Peyer's patch (tissue), 4 donors: ENCODE data around the gene RAP1A. TPM values are rescaled to one million over a fixed set of nuclear protein-coding genes. Genes with fewer than 3 reads are reported as not detected.
"Not testable (repeated sequence)": the region's sequence is repeated elsewhere in the genome, so short reads cannot be mapped to it uniquely, and the experiment has no call there.

ENCODE experiments used
- DNase-seq, 3 donors: peaks; one replicate each; pipeline ENCODE4 v3.0.0-alpha.2; 2017 to 2019
- H3K27ac ChIP-seq, 4 donors: fragments of 200-600 bp; sonication (generic); one replicate each; pipeline ENCODE4 v1.5.1; 2016 to 2019
- H3K27me3 ChIP-seq, 2 donors: fragments of 200-600 bp; sonication (generic); one replicate each; pipeline ENCODE4 v1.5.1; 2019
- H3K36me3 ChIP-seq, 3 donors: fragments of 200-600 bp; sonication (generic); one replicate each; pipeline ENCODE4 v1.5.1; 2016 to 2019
- H3K4me1 ChIP-seq, 4 donors: fragments of 200-600 bp; sonication (generic); one replicate each; pipeline ENCODE4 v1.5.1; 2016 to 2019
- H3K4me3 ChIP-seq, 4 donors: fragments of 200-600 bp; sonication (generic); 1 replicate in 3 of 4; 2 replicates in 1 of 4; pipeline ENCODE4 v1.5.1; 2016 to 2019; ENCODE audit warnings: mild to moderate bottlenecking in 1 of 4
- H3K9me3 ChIP-seq, 4 donors: fragments of 200-600 bp; sonication (generic); one replicate each; pipeline ENCODE4 v1.5.1; 2016 to 2019; ENCODE audit warnings: mild to moderate bottlenecking in 1 of 4
- POLR2A ChIP-seq, 2 donors: fragments of 450-650 bp; IDR thresholded peaks; one replicate each; pipeline ENCODE4 v1.5.1; 2017; ENCODE audit warnings: antibody characterized with exemption in 2 of 2, mild to moderate bottlenecking in 2 of 2, moderate library complexity in 2 of 2
- total RNA-seq, 4 donors: library from RNA; depleted of rRNA; stranded (reverse); fragments of >200 nt; gene quantifications; one replicate each; pipeline ENCODE4 v1.1.0, GENCODE V29; 2016
- TF ChIP-seq, protein P1 (sequence below), 6 experiments: fragments of 450-650 bp in 4 of 6; fragments of 200-600 bp in 2 of 6; sonication (generic) in 1 of 6; IDR thresholded peaks; one replicate each; pipeline ENCODE4 v1.5.1; 2017 to 2019; ENCODE audit warnings: antibody characterized with exemption in 6 of 6, mild to moderate bottlenecking in 3 of 6, moderate library complexity in 1 of 6

The RAP1A gene
- total RNA-seq, 4 donors from 2014 or later, result 16.5 to 66.0 (median 46.2) TPM

DNA sequence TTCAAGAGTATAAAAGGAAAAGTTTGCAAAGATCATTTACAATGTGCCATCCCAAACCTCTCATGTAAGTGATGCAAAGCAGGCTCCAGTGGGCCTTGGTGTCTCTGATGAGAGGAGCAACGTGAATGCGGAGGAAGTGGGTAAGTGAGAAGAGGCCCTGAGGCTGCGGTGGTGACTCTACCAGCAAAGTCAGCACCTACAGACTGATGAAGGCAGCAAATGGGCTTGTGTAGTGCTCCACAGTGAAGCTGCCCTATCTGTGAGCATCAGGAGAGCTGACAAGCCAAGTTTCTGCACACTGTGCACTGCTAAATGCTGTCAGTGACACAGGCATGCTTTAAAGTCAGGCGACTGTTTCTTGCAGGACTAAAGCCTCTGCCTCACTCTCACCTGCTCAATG is 15.6 kb upstream of the RAP1A start:
- Histone ChIP-seq H3K9me3 (no peaks in the 10 kb centered on the region), H3K27me3 (no peaks in the 10 kb centered on the region), H3K4me3 (no peak overlapping the region), H3K36me3 (no peaks in the 10 kb centered on the region), H3K4me1 (peaks cover 0 to 26% (median 14%) of the 10 kb centered on the region in 4 donors), H3K27ac (peak overlapping the region in 2 of 4 donors; percentile 9 to 57)
- TF ChIP-seq POLR2A (IDR thresholded peaks at IDR 0.05), result no peak
- TF ChIP-seq, protein P1, sequence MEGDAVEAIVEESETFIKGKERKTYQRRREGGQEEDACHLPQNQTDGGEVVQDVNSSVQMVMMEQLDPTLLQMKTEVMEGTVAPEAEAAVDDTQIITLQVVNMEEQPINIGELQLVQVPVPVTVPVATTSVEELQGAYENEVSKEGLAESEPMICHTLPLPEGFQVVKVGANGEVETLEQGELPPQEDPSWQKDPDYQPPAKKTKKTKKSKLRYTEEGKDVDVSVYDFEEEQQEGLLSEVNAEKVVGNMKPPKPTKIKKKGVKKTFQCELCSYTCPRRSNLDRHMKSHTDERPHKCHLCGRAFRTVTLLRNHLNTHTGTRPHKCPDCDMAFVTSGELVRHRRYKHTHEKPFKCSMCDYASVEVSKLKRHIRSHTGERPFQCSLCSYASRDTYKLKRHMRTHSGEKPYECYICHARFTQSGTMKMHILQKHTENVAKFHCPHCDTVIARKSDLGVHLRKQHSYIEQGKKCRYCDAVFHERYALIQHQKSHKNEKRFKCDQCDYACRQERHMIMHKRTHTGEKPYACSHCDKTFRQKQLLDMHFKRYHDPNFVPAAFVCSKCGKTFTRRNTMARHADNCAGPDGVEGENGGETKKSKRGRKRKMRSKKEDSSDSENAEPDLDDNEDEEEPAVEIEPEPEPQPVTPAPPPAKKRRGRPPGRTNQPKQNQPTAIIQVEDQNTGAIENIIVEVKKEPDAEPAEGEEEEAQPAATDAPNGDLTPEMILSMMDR (IDR thresholded peaks at IDR 0.05), result no peak
- DNase-seq, result peak in 2 of 3 donors; percentile 86 to 90

DNA sequence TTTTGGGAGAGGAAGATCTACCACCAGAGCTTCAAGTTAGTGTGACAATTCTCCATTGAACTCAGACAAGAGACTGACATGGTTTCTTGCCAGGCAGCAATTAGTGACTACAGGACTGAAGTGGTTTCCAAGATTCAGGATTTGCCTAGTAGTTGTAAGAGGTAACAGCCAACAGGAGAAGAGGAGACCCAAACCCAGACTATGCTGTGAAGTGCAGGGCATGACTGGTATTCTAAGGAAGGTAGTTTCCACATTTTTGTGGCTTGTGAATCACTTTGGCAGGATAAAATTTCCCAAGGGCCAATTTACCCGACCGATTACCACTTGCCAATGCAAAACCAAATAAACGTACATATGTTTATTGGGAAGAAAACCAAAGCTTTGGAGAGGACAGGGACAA is 14.7 kb upstream of the RAP1A start:
- Histone ChIP-seq H3K9me3 (no peaks in the 10 kb centered on the region), H3K36me3 (no peaks in the 10 kb centered on the region), H3K27me3 (no peaks in the 10 kb centered on the region), H3K4me1 (peaks cover 0 to 26% (median 14%) of the 10 kb centered on the region in 4 donors), H3K4me3 (no peak overlapping the region), H3K27ac (peak overlapping the region in 2 of 4 donors; percentile 9 to 57)
- TF ChIP-seq, protein P1 (IDR thresholded peaks at IDR 0.05), result no peak
- no peak for TF ChIP-seq POLR2A (IDR thresholded peaks at IDR 0.05)
- DNase-seq, result no peak

DNA sequence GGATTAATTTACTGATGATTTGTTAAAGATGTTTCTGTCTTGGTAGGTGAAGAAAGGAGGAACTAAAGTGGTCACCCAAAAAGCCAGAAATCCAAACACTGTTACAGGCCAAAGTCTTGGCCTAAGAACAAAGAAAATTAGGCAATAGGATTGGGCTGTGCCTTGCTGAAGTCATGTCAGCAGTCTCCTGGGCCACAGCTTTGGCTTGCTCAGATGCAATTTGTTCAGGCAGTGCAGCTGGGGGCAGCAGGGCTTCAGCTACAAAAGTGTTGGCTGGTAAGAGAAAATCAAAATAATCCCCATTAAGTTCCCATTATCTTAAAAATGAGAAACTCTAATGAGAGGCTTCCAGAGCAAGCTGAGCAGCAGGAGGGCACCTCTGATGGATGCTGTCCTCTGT is 14.0 kb upstream of the RAP1A start:
- no peak overlapping the region for H3K4me3 ChIP-seq
- no peaks in the 10 kb centered on the region for H3K27me3 ChIP-seq
- peaks cover 0 to 26% (median 12%) of the 10 kb centered on the region in 4 donors for H3K4me1 ChIP-seq
- TF ChIP-seq POLR2A (IDR thresholded peaks at IDR 0.05), result no peak
- TF ChIP-seq, protein P1 (IDR thresholded peaks at IDR 0.05), result no peak
- H3K36me3 ChIP-seq, result no peaks in the 10 kb centered on the region
- no peak overlapping the region for H3K27ac ChIP-seq
- DNase-seq, result no peak
- no peaks in the 10 kb centered on the region for H3K9me3 ChIP-seq

DNA sequence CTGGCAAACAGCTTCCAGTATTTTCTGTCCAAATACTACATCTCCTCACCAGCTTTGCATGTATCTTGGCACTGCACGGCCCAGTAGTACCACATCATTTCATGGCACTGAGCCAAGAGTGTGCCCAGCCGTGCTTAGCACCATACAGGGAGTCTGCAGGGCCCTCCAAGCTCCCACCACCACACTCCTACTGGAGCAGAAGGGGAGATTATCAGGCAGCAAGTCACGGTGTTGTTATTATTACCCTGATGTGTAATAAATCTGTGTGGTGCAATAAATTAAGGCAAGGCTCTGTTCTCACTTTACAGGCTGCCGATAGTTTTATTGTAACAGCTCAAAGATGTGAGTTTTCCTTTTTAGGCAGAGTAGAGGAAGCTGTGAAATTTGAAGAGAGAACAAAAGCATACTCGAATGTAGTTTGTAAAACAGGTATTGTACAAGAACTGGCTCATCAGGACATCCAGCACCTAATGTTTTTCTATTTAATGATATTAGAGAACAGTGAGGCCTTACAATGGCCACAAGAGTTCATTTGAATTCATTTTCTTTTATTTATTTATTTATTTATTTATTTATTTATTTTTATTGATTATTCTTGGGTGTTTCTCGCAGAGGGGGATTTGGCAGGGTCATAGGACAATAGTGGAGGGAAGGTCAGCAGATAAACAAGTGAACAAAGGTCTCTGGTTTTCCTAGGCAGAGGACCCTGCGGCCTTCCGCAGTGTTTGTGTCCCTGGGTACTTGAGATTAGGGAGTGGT is 13.0 kb upstream of the RAP1A start:
- peak in 1 of 3 donors; percentile 57 for DNase-seq
- not testable (repeated sequence) for H3K9me3 ChIP-seq, H3K4me3 ChIP-seq, H3K27me3 ChIP-seq, H3K36me3 ChIP-seq, H3K27ac ChIP-seq
- peaks cover 0 to 26% (median 9%) of the 10 kb centered on the region in 4 donors for H3K4me1 ChIP-seq

DNA sequence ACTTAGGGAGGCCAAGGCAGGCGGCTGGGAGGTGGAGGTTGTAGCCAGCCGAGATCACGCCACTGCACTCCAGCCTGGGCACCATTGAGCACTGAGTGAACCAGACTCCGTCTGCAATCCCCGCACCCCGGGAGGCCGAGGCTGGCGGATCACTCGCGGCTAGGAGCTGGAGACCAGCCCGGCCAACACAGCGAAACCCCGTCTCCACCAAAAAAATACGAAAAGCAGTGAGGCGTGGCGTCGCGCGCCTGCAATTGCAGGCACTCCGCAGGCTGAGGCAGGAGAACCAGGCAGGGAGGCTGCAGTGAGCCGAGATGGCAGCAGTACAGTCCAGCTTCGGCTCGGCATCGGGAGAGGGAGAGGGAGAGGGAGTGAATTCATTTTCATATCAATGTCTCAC is 11.1 kb upstream of the RAP1A start:
- H3K27ac ChIP-seq, H3K4me3 ChIP-seq, H3K27me3 ChIP-seq, H3K9me3 ChIP-seq, DNase-seq, H3K36me3 ChIP-seq: not testable (repeated sequence)
- H3K4me1 ChIP-seq, result peaks cover 0 to 13% (median 2%) of the 10 kb centered on the region in 4 donors

DNA sequence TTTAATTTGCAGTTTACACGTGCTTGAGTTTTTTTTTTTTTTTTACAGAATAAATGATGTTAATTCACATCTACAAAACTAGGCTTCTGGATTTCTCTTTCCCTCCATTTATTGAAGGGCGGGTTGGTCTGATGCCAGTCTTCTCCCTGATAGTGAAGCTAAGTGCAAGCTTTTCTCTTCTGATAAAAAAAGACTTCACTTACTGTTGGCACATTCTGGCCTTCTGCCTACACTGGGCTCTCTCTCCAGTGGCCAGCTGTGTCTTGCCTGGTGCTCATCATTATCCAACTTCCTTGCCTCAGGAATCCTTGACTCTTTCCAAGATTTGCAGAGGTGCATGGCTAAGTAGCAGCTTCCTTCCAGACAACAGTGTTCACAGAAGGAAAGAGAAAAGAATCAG is 7.6 kb upstream of the RAP1A start:
- no peak for DNase-seq
- H3K27ac ChIP-seq, result no peak overlapping the region
- H3K36me3 ChIP-seq, result no peaks in the 10 kb centered on the region
- no peaks in the 10 kb centered on the region for H3K27me3 ChIP-seq
- no peak overlapping the region for H3K4me3 ChIP-seq
- TF ChIP-seq POLR2A (IDR thresholded peaks at IDR 0.05), result no peak
- TF ChIP-seq, protein P1 (IDR thresholded peaks at IDR 0.05), result no peak
- no peaks in the 10 kb centered on the region for H3K9me3 ChIP-seq
- H3K4me1 ChIP-seq, result peaks cover 0 to 13% (median 5%) of the 10 kb centered on the region in 4 donors
